Measurements from ENCODE around the gene PTPRR. TPM values are rescaled to one million over a fixed set of nuclear protein-coding genes. Genes with fewer than 3 reads are reported as not detected.

PTPRR gene
- total and polyA plus RNA-seq, 11 donors, result 0.21 to 1.0 (median 0.40) TPM; not detected in 1

DNA sequence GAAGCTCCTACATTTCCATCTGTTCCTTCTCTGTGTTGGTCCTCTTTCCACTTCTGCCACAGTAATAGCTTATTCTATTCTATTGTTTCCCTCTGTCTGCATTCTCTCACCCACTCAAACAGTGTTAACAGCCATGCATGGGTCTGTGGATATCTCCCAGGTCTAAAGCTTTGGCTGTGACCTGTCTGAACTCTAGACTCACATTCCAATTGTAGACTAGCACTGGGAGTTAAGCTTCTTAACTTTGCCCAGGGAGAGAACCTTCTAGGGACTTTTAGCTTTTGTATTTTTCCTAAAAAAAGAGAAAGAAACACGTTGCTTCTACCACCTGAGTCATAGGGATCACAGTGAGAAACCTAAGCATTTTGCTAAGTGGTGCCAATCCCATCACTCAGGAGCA lies 36.7 kb downstream of the PTPRR start:
- ATAC-seq (peak in 1 of 4 donors; percentile 13), DNase-seq (no peak)
- TF ChIP-seq, protein P1, sequence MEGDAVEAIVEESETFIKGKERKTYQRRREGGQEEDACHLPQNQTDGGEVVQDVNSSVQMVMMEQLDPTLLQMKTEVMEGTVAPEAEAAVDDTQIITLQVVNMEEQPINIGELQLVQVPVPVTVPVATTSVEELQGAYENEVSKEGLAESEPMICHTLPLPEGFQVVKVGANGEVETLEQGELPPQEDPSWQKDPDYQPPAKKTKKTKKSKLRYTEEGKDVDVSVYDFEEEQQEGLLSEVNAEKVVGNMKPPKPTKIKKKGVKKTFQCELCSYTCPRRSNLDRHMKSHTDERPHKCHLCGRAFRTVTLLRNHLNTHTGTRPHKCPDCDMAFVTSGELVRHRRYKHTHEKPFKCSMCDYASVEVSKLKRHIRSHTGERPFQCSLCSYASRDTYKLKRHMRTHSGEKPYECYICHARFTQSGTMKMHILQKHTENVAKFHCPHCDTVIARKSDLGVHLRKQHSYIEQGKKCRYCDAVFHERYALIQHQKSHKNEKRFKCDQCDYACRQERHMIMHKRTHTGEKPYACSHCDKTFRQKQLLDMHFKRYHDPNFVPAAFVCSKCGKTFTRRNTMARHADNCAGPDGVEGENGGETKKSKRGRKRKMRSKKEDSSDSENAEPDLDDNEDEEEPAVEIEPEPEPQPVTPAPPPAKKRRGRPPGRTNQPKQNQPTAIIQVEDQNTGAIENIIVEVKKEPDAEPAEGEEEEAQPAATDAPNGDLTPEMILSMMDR (IDR thresholded peaks at IDR 0.05), result no peak
- TF ChIP-seq POLR2A (IDR thresholded peaks at IDR 0.05), result no peak
- H3K9me3 ChIP-seq, result no peaks in the 10 kb centered on the region
- no peak overlapping the region for H3K27ac ChIP-seq
- 8 to 33% (median 17%) methylated on average over 1 of the region's 1 CpG for WGBS, 4 donors
- no peak overlapping the region for H3K4me3 ChIP-seq
- no peaks in the 10 kb centered on the region for H3K27me3 ChIP-seq
- H3K36me3 ChIP-seq, result no peaks in the 10 kb centered on the region
- intact Hi-C loops (cut with DNase I), result no loop called here
- no peaks in the 10 kb centered on the region for H3K4me1 ChIP-seq

DNA sequence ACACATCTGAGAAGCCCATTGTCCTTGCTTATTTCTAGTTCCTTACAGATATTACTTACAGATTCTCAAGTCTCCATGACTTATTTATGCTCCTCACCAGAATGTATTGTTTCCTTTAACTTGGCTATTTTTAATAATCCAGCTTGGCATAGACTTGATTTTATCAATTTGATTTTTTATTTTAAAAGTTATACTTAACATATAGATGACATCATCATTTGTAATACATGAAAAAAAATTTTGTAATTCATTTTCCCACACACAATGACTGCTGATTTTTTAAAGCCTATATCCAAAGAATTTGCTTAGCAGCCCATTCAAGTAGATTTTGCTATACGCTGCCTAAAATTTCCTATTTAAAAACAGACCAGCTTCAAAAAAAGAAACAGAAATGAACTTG lies 39.8 kb downstream of the PTPRR start:
- WGBS, 4 donors, result 88 to 95% (median 93%) methylated on average over 1 of the region's 1 CpG
- H3K27me3 ChIP-seq, result no peaks in the 10 kb centered on the region
- ATAC-seq (no peak), DNase-seq (no peak)
- TF ChIP-seq, protein P1 (IDR thresholded peaks at IDR 0.05), result no peak
- no peak for TF ChIP-seq POLR2A (IDR thresholded peaks at IDR 0.05)
- H3K36me3 ChIP-seq, result no peaks in the 10 kb centered on the region
- H3K4me3 ChIP-seq, result no peak overlapping the region
- no peaks in the 10 kb centered on the region for H3K4me1 ChIP-seq
- no peak overlapping the region for H3K27ac ChIP-seq
- no peaks in the 10 kb centered on the region for H3K9me3 ChIP-seq
- intact Hi-C loops (cut with DNase I), result no loop called here

DNA sequence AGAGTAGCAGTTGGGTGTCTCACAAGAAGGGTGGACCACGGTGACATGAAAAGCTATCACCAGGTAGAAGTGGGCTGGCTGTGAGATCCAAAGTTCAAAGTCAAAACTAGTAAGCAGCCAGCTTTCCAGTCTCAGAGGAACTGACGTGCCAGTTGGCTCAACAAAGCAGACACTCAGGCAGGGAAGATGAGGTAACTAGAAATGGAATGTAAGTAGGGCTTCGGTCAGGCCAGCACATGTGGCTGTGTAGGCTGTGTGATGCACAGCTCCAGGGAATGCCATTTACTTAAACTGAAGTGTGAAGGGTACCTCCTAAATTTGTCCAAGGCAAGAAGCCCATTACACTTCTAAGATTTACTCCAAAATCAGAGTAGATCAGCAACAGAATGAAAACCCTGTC lies 43.6 kb downstream of the PTPRR start:
- no peak for TF ChIP-seq POLR2A (IDR thresholded peaks at IDR 0.05)
- TF ChIP-seq, protein P1 (IDR thresholded peaks at IDR 0.05), result no peak
- intact Hi-C loops (cut with DNase I), result no loop called here
- no peaks in the 10 kb centered on the region for H3K27me3 ChIP-seq
- H3K9me3 ChIP-seq, result no peaks in the 10 kb centered on the region
- DNase-seq (peak in 1 of 5 donors; percentile 22), ATAC-seq (peak in 1 of 4 donors; percentile 54)
- 14 to 22% (median 17%) methylated on average over 3 of the region's 3 CpGs for WGBS, 4 donors
- no peaks in the 10 kb centered on the region for H3K36me3 ChIP-seq
- no peaks in the 10 kb centered on the region for H3K4me1 ChIP-seq
- H3K4me3 ChIP-seq, result no peak overlapping the region
- H3K27ac ChIP-seq, result no peak overlapping the region

DNA sequence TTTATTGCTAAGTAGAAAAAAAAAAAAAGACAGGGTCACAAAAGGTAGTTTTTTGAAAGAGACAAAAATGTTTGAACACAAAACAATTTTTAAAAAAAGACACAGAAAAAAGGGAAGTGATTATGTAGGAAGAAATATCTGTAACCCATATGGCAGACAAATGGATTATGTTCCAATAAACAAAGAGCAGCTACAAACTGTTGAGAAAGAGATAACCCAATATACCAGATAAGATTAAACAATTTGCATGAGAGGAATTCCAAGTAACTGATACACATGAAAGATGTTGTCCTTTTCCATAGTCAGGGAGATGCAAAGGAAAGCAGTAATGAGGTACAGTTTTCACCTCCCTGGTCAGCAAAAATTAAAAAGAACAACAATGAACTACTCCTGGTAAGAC lies 44.9 kb downstream of the PTPRR start:
- Histone ChIP-seq H3K4me1 (no peaks in the 10 kb centered on the region), H3K4me3 (no peak overlapping the region), H3K27me3 (no peaks in the 10 kb centered on the region), H3K27ac (no peak overlapping the region), H3K36me3 (no peaks in the 10 kb centered on the region), H3K9me3 (no peaks in the 10 kb centered on the region)
- intact Hi-C loops (cut with DNase I), result no loop called here
- ATAC-seq (no peak), DNase-seq (no peak)
- no peak for TF ChIP-seq POLR2A (IDR thresholded peaks at IDR 0.05)
- TF ChIP-seq, protein P1 (IDR thresholded peaks at IDR 0.05), result no peak

Measured in heart left ventricle (tissue), 16 donors.